Hepatocyte (in vitro differentiated cells): ENCODE results near the gene AOPEP.

Experiments used
- EZH2phosphoT487 ChIP-seq: fragments of 200-600 bp; sonication (generic); IDR thresholded peaks from one replicate; pipeline ENCODE4 v1.6.1; 2018; ENCODE audit warnings: antibody characterized with exemption, mild to moderate bottlenecking, low read depth, moderate library complexity; ENCODE audit not compliant: unreplicated experiment, severe bottlenecking
- TF ChIP-seq, protein P1 (sequence below): fragments of 200-600 bp; sonication (generic); IDR thresholded peaks from 2 replicates; pipeline ENCODE4 v1.5.1; 2016; ENCODE audit warnings: antibody characterized with exemption, mild to moderate bottlenecking; ENCODE audit not compliant: poor library complexity

DNA sequence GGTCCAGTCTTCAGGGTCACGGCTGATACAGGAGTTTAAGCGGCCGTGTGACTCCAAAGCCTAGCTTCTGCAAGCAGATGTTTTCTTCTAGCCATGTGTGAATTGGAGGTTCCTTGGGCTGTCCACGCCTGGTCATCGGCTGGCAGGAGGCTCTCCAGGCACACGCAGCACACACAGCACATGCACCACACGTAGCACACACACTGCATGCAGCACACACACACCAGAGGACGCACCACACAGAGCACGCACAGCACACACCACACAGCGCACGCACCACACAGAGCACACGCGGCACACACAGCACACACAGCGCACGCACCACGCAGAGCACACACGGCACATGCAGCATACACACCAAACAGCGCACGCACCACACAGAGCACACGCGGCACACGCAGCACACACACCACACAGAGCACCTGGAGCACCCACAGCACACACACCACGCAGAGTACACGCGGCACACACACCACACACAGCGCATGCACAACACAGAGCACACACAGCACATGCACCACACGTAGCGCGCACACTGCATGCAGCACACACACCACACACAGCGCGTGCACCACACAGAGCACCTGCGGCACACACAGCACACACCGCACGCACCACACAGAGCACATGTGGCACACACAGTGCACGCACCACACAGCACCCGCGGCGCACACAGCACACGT, 356.7 kb downstream of the AOPEP start:
- no peak for TF ChIP-seq EZH2phosphoT487
- TF ChIP-seq, protein P1, sequence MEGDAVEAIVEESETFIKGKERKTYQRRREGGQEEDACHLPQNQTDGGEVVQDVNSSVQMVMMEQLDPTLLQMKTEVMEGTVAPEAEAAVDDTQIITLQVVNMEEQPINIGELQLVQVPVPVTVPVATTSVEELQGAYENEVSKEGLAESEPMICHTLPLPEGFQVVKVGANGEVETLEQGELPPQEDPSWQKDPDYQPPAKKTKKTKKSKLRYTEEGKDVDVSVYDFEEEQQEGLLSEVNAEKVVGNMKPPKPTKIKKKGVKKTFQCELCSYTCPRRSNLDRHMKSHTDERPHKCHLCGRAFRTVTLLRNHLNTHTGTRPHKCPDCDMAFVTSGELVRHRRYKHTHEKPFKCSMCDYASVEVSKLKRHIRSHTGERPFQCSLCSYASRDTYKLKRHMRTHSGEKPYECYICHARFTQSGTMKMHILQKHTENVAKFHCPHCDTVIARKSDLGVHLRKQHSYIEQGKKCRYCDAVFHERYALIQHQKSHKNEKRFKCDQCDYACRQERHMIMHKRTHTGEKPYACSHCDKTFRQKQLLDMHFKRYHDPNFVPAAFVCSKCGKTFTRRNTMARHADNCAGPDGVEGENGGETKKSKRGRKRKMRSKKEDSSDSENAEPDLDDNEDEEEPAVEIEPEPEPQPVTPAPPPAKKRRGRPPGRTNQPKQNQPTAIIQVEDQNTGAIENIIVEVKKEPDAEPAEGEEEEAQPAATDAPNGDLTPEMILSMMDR, result no peak
